Lung (tissue), 12 donors: ENCODE data around the gene MYL5. TPM values are rescaled to one million over a fixed set of nuclear protein-coding genes. Genes with fewer than 3 reads are reported as not detected.
"Not testable (repeated sequence)": the region's sequence is repeated elsewhere in the genome, so short reads cannot be mapped to it uniquely, and the experiment has no call there.

Experiments
- ATAC-seq: fragments of 200-7000 bp; cut with Tn5 transposase; one replicate; pipeline ENCODE4 v1.9.1; 2020; ENCODE audit warnings: moderate number of reproducible peaks; ENCODE audit not compliant: insufficient read depth, low FRiP score
- DNase-seq, 3 donors: peaks; one replicate each; pipeline ENCODE4 v3.0.0-alpha.2; 2013 to 2017
- H3K27ac ChIP-seq, 2 donors: one replicate each; pipeline ENCODE4 v1.5.1; 2013; ENCODE audit warnings: mild to moderate bottlenecking in 2 of 2, moderate library complexity in 2 of 2, control low read depth in 1 of 2, inconsistent platforms in 1 of 2, low read depth in 1 of 2, low read length in 1 of 2
- H3K27me3 ChIP-seq, 3 donors: one replicate each; pipeline ENCODE4 v1.5.1; 2013; ENCODE audit warnings: low read length in 2 of 3; ENCODE audit not compliant: control insufficient read depth in 3 of 3, insufficient read depth in 3 of 3
- H3K36me3 ChIP-seq, 4 donors: one replicate each; pipeline ENCODE4 v1.5.1; 2013; ENCODE audit warnings: low read length in 4 of 4, mild to moderate bottlenecking in 1 of 4, moderate library complexity in 1 of 4; ENCODE audit not compliant: control insufficient read depth in 4 of 4, insufficient read depth in 4 of 4
- H3K4me1 ChIP-seq, 5 donors: one replicate each; pipeline ENCODE4 v1.5.1; 2013; ENCODE audit warnings: low read length in 5 of 5, mild to moderate bottlenecking in 2 of 5, moderate library complexity in 1 of 5; ENCODE audit not compliant: control insufficient read depth in 5 of 5, insufficient read depth in 5 of 5
- H3K4me3 ChIP-seq: one replicate; pipeline ENCODE4 v1.5.1; 2013; ENCODE audit warnings: mild to moderate bottlenecking, control low read depth, moderate library complexity
- H3K9ac ChIP-seq, 2 donors: one replicate each; pipeline ENCODE4 v1.5.1; 2013; ENCODE audit warnings: low read length in 2 of 2, control low read depth in 1 of 2; ENCODE audit not compliant: insufficient read depth in 1 of 2
- H3K9me3 ChIP-seq, 4 donors: one replicate each; pipeline ENCODE4 v1.5.1; 2013; ENCODE audit warnings: low read length in 3 of 4, mild to moderate bottlenecking in 1 of 4, moderate library complexity in 1 of 4; ENCODE audit not compliant: control insufficient read depth in 4 of 4, insufficient read depth in 3 of 4
- CTCF ChIP-seq: IDR thresholded peaks from 2 replicates; pipeline ENCODE4 v1.5.1; 2012; ENCODE audit warnings: mild to moderate bottlenecking; ENCODE audit errors: control extremely low read depth, extremely low read depth
- WGBS, 2 donors: extraction: QIAGEN DNeasy Blood & Tissue Kit; methylation state at CpG; one replicate each; pipeline ENCODE4 v1.1.7; 2013; 5-methylcytosine and 5-hydroxymethylcytosine counted together
- polyA plus RNA-seq, 2 donors: library from polyadenylated mRNA; stranded (reverse); fragments of 200-250 nt; gene quantifications; one replicate each; pipeline ENCODE4 v1.2.1, GENCODE V29; 2013
- total RNA-seq, 2 donors: library from RNA; depleted of rRNA in 1 of 2; stranded (reverse); fragments of >200 nt in 1 of 2; gene quantifications; one replicate each; pipeline ENCODE4 v1.2.1, GENCODE V29; 2014 to 2021
- donor health status: control.
- donor health status: control.
- donor health status: Bipolar disorder and iron deficiency.
- donor health status: healthy.
- donor health status: DM: yes; HTN: yes; CAD: no.

The MYL5 gene
- total and polyA plus RNA-seq, 4 donors, result 5.6 to 20.0 (median 10.5) TPM

GRCh38 chr4:632926-633325 lies 41.4 kb upstream of the MYL5 start:
- 88 to 91% methylated on average over 6 of the region's 6 CpGs for WGBS, 2 donors
- Histone ChIP-seq H3K36me3 (no peaks in the 10 kb centered on the region), H3K4me1 (no peaks in the 10 kb centered on the region), H3K27ac (no peak overlapping the region), H3K9ac (no peak overlapping the region), H3K9me3 (peaks cover 0 to 19% (median 3%) of the 10 kb centered on the region in 4 donors), H3K27me3 (peaks cover 0 to 5% (median 3%) of the 10 kb centered on the region in 3 donors), H3K4me3 (no peak overlapping the region)
- DNase-seq (no peak), ATAC-seq (no peak)
- TF ChIP-seq CTCF, result no peak

DNA sequence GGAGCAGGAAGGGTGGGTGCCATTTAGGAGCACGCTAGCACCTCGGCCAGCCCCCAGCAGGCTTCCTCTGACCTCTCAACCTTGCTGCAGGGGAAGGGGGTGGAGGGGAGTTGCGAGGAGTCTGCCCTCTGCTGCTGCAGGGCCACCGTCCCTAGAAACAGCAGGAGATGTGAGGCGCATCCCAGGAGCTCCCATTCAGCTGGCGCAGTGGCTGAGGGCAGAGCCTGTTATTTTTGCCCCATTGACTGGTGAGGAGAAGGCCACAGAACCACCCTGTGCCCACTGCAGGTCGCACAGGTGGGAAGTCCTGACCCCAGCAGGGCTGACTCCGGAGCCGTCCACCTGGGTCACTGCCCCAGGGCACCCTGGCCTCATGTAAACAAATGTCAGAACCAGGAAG lies 40.9 kb upstream of the MYL5 start:
- 56 to 57% methylated on average over 9 of the region's 9 CpGs for WGBS, 2 donors
- no peak overlapping the region for H3K9ac ChIP-seq
- TF ChIP-seq CTCF, result no peak
- ATAC-seq, result no peak
- peaks cover 0 to 5% (median 3%) of the 10 kb centered on the region in 3 donors for H3K27me3 ChIP-seq
- H3K36me3 ChIP-seq, result no peaks in the 10 kb centered on the region
- no peak for DNase-seq
- no peak overlapping the region for H3K4me3 ChIP-seq
- no peak overlapping the region for H3K27ac ChIP-seq
- H3K4me1 ChIP-seq, result no peaks in the 10 kb centered on the region
- peaks cover 0 to 19% (median 3%) of the 10 kb centered on the region in 4 donors for H3K9me3 ChIP-seq

GRCh38 chr4:633976-634598 lies 40.3 kb upstream of the MYL5 start:
- no peak for TF ChIP-seq CTCF
- Histone ChIP-seq H3K36me3 (no peaks in the 10 kb centered on the region), H3K27ac (no peak overlapping the region), H3K9ac (no peak overlapping the region), H3K27me3 (peaks cover 0 to 5% (median 3%) of the 10 kb centered on the region in 3 donors), H3K4me1 (no peaks in the 10 kb centered on the region), H3K9me3 (peaks cover 0 to 19% (median 3%) of the 10 kb centered on the region in 4 donors), H3K4me3 (no peak overlapping the region)
- ATAC-seq (no peak), DNase-seq (peak in 1 of 3 donors; percentile 10)
- 75 to 88% methylated on average over 15 of the region's 15 CpGs for WGBS, 2 donors

GRCh38 chr4:634599-634985 lies 39.8 kb upstream of the MYL5 start:
- 76 to 85% methylated on average over 23 of the region's 23 CpGs for WGBS, 2 donors
- no peak for DNase-seq
- H3K4me1 ChIP-seq, result no peaks in the 10 kb centered on the region
- H3K9me3 ChIP-seq, result peaks cover 0 to 19% (median 3%) of the 10 kb centered on the region in 4 donors
- H3K27me3 ChIP-seq, result peaks cover 0 to 5% (median 0%) of the 10 kb centered on the region in 3 donors
- no peak overlapping the region for H3K9ac ChIP-seq
- no peak for TF ChIP-seq CTCF
- no peak overlapping the region for H3K27ac ChIP-seq
- H3K36me3 ChIP-seq, result no peaks in the 10 kb centered on the region
- H3K4me3 ChIP-seq, result no peak overlapping the region
- no peak for ATAC-seq

DNA sequence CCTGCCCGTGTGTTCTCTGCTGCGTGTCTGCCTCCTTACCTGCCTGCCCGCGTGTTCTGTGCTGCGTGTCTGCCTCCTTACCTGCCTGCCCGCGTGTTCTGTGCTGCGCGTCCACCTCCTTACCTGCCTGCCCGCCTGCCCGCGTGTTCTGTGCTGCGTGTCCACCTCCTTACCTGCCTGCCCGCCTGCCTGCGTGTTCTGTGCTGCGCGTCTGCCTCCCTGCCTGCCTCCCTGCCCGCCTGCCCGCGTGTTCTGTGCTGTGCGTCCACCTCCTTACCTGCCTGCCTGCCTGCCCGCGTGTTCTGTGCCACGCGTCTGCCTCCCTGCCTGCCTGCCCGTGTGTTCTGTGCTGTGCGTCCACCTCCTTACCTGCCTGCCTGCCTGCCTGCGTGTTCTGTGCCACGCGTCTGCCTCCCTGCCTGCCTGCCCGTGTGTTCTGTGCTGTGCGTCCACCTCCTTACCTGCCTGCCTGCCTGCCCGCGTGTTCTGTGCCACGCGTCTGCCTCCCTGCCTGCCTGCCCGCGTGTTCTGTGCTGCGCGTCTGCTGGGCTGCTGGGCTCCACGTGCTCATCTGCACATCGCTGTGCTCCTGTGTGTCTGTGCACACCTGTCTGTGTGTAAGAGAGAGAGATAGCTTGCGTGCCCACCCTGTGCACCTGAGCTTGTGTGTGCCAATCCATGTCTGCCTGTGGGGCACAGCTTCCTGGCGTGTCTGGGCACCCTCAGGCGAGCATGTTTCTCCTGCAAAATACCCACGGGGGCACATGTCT lies 39.1 kb upstream of the MYL5 start:
- not testable (repeated sequence) for H3K27me3 ChIP-seq, DNase-seq, H3K4me3 ChIP-seq, H3K27ac ChIP-seq, H3K36me3 ChIP-seq, H3K9ac ChIP-seq, ATAC-seq, H3K4me1 ChIP-seq
- peaks cover 0 to 19% (median 3%) of the 10 kb centered on the region in 4 donors for H3K9me3 ChIP-seq
- WGBS, 2 donors, result 92% methylated on average over 42 to 46 of the region's 46 CpGs
